HepG2 (cell line): ENCODE data around the gene FAM181A. TPM values are rescaled to one million over a fixed set of nuclear protein-coding genes. Genes with fewer than 3 reads are reported as not detected.

Experiments used
- KLF16 ChIP-seq, 2 experiments: sonication (generic) in 1 of 2; formaldehyde crosslinking in 1 of 2; IDR thresholded peaks; 2 replicates each; pipeline versions ENCODE4 v1.6.1 to v1.8.0; 2016 to 2023; ENCODE audit warnings: missing genetic modification reagents in 2 of 2, missing compliant biosample characterization in 1 of 2
- PAX8 ChIP-seq: sonication (generic); formaldehyde crosslinking; IDR thresholded peaks from 2 replicates; pipeline ENCODE4 v1.8.0; 2022; ENCODE audit warnings: mild to moderate bottlenecking, missing genetic modification reagents, borderline replicate concordance
- SAP130 ChIP-seq: IDR thresholded peaks from 2 replicates; pipeline ENCODE4 v1.6.1; 2016; ENCODE audit warnings: low read depth
- ZNF317 ChIP-seq: sonication (generic); formaldehyde crosslinking; IDR thresholded peaks from 2 replicates; pipeline ENCODE4 v1.5.0; 2020; ENCODE audit warnings: mild to moderate bottlenecking, missing genetic modification reagents
- ZNF367 ChIP-seq: sonication (generic); formaldehyde crosslinking; IDR thresholded peaks from 2 replicates; pipeline ENCODE4 v1.4.0; 2020; ENCODE audit warnings: missing genetic modification reagents, borderline replicate concordance
- ZNF563 ChIP-seq: sonication (generic); formaldehyde crosslinking; IDR thresholded peaks from 2 replicates; pipeline ENCODE4 v1.8.0; 2022; ENCODE audit warnings: mild to moderate bottlenecking, moderate library complexity, missing genetic modification reagents
- ZNF678 ChIP-seq: sonication (generic); formaldehyde crosslinking; IDR thresholded peaks from 2 replicates; pipeline ENCODE4 v1.4.0; 2020; ENCODE audit warnings: mild to moderate bottlenecking, missing genetic modification reagents
- ZNF839 ChIP-seq: sonication (generic); formaldehyde crosslinking; IDR thresholded peaks from 2 replicates; pipeline ENCODE4 v1.4.0; 2020; ENCODE audit warnings: missing genetic modification reagents, mild to moderate bottlenecking, borderline replicate concordance
- polyA plus RNA-seq, 8 experiments: library from polyadenylated mRNA; depleted of rRNA in 3 of 8; stranded (reverse) in 7 of 8; unstranded in 1 of 8; fragments of >200 nt; fragmentation: Illumina TruSeq in 4 of 8; extraction: Trizol in 4 of 8; gene quantifications; 2 replicates each; pipeline versions ENCODE4 v1.2.1 to v1.2.3, GENCODE V29; 2011 to 2016; ENCODE audit warnings: low read depth in 4 of 8, missing spikeins in 1 of 8, mixed read lengths in 1 of 8; ENCODE audit not compliant: insufficient read depth in 1 of 8
- total RNA-seq, 5 experiments: library from RNA; depleted of rRNA; stranded (reverse); fragments of >200 nt; fragmentation: Illumina TruSeq; extraction: Trizol; gene quantifications; 2 replicates each; pipeline ENCODE4 v1.2.3, GENCODE V29; 2016; ENCODE audit warnings: low read depth in 1 of 5
- TF ChIP-seq, protein P1 (sequence below): sonication (generic); formaldehyde crosslinking; IDR thresholded peaks from 2 replicates; pipeline ENCODE4 v1.9.0; 2022; ENCODE audit warnings: low read depth, missing genetic modification reagents
- TF ChIP-seq, protein P2 (sequence below): IDR thresholded peaks from 2 replicates; pipeline ENCODE4 v1.6.1; 2016; ENCODE audit warnings: missing compliant biosample characterization, missing genetic modification reagents, borderline replicate concordance
- TF ChIP-seq, protein P3 (sequence below): sonication (generic); formaldehyde crosslinking; IDR thresholded peaks from 2 replicates; pipeline ENCODE4 v1.4.0; 2020; ENCODE audit warnings: missing genetic modification reagents
- TF ChIP-seq, protein P4 (sequence below): sonication (generic); formaldehyde crosslinking; IDR thresholded peaks from 2 replicates; pipeline ENCODE4 v1.5.1; 2020; ENCODE audit warnings: mild to moderate bottlenecking, missing genetic modification reagents, borderline replicate concordance
- TF ChIP-seq, protein P5 (sequence below): sonication (generic); formaldehyde crosslinking; IDR thresholded peaks from 2 replicates; pipeline ENCODE4 v1.4.0; 2020; ENCODE audit warnings: missing genetic modification reagents

The FAM181A gene
- total and polyA plus RNA-seq, 2 of the 13 experiments (the other 11 are each of a cell fraction or from before 2014, with no cell fraction given): 1.1 to 1.5 TPM

DNA sequence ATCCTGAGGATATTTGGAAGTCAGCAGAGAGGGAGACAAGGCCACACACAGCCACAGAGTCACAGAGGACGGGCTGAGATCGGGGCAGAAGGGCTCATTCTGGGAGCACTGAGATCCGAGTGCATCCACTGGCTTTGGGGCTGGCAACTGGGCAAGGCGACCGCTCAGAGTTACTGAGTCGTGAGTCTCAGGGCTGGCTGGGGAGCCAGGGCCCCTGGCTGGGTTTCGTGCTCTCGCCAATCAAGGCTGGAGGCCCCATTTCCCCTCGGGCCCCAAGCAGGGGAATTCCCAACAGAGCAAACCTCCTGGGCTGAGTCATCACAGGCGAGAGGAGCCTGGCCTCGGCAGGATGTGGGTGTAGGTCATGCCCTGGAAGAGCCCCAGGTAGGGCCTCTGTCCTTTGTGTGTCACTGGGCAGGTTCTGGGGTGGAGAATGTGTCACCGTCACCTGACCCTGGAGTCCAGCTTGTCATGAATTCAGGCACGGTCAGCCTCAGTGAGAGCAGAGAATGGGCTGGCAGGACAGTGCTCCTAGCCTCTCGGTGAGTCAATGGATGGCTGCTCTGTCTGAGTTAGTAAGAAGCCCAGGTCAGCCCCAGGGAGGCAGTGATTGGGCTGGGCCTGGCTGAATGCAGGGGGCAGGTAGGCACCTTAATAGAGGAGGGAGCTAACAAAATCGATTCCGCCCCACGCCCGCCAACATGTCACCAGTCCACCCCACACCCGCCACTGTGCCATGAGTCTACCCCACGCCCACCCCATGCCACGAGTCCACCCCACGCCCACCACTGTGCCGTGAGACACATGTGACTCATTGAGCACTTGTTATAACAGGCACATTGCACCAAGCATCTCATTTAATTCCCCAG lies 32.3 kb downstream of the FAM181A start (continued):
- TF ChIP-seq, protein P1, sequence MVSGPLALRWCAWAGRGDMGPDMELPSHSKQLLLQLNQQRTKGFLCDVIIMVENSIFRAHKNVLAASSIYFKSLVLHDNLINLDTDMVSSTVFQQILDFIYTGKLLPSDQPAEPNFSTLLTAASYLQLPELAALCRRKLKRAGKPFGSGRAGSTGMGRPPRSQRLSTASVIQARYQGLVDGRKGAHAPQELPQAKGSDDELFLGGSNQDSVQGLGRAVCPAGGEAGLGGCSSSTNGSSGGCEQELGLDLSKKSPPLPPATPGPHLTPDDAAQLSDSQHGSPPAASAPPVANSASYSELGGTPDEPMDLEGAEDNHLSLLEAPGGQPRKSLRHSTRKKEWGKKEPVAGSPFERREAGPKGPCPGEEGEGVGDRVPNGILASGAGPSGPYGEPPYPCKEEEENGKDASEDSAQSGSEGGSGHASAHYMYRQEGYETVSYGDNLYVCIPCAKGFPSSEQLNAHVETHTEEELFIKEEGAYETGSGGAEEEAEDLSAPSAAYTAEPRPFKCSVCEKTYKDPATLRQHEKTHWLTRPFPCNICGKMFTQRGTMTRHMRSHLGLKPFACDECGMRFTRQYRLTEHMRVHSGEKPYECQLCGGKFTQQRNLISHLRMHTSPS (CRISPR knock-in tag): peak; percentile 79
- no peak for TF ChIP-seq ZNF839 (CRISPR knock-in tag)
- peak; percentile 82; the same call in 1 of the 2 replicates for TF ChIP-seq ZNF317 (CRISPR knock-in tag)
- TF ChIP-seq, protein P2, sequence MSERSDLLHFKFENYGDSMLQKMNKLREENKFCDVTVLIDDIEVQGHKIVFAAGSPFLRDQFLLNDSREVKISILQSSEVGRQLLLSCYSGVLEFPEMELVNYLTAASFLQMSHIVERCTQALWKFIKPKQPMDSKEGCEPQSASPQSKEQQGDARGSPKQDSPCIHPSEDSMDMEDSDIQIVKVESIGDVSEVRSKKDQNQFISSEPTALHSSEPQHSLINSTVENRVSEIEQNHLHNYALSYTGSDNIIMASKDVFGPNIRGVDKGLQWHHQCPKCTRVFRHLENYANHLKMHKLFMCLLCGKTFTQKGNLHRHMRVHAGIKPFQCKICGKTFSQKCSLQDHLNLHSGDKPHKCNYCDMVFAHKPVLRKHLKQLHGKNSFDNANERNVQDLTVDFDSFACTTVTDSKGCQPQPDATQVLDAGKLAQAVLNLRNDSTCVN (CRISPR knock-in tag): peak; percentile 69
- TF ChIP-seq ZNF563 (CRISPR knock-in tag): peak; percentile 97
- TF ChIP-seq, protein P3, sequence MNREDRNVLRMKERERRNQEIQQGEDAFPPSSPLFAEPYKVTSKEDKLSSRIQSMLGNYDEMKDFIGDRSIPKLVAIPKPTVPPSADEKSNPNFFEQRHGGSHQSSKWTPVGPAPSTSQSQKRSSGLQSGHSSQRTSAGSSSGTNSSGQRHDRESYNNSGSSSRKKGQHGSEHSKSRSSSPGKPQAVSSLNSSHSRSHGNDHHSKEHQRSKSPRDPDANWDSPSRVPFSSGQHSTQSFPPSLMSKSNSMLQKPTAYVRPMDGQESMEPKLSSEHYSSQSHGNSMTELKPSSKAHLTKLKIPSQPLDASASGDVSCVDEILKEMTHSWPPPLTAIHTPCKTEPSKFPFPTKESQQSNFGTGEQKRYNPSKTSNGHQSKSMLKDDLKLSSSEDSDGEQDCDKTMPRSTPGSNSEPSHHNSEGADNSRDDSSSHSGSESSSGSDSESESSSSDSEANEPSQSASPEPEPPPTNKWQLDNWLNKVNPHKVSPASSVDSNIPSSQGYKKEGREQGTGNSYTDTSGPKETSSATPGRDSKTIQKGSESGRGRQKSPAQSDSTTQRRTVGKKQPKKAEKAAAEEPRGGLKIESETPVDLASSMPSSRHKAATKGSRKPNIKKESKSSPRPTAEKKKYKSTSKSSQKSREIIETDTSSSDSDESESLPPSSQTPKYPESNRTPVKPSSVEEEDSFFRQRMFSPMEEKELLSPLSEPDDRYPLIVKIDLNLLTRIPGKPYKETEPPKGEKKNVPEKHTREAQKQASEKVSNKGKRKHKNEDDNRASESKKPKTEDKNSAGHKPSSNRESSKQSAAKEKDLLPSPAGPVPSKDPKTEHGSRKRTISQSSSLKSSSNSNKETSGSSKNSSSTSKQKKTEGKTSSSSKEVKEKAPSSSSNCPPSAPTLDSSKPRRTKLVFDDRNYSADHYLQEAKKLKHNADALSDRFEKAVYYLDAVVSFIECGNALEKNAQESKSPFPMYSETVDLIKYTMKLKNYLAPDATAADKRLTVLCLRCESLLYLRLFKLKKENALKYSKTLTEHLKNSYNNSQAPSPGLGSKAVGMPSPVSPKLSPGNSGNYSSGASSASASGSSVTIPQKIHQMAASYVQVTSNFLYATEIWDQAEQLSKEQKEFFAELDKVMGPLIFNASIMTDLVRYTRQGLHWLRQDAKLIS: 0 out of 2 replicates have a peak, but pooled peaks have one; percentile 44
- TF ChIP-seq ZNF367 (CRISPR knock-in tag): peak; percentile 49; the same call in 1 of the 2 replicates
- TF ChIP-seq ZNF678 (CRISPR knock-in tag): no peak
- TF ChIP-seq SAP130 (CRISPR knock-in tag): peak; percentile 94
- TF ChIP-seq, protein P4, sequence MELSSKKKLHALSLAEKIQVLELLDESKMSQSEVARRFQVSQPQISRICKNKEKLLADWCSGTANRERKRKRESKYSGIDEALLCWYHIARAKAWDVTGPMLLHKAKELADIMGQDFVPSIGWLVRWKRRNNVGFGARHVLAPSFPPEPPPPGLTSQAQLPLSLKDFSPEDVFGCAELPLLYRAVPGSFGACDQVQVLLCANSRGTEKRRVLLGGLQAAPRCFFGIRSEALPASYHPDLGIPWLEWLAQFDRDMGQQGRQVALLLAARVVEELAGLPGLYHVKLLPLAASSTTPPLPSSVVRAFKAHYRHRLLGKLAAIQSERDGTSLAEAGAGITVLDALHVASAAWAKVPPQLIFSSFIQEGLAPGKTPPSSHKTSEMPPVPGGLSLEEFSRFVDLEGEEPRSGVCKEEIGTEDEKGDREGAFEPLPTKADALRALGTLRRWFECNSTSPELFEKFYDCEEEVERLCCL (CRISPR knock-in tag): peak; percentile 58; the same call in 1 of the 2 replicates
- TF ChIP-seq, protein P5, sequence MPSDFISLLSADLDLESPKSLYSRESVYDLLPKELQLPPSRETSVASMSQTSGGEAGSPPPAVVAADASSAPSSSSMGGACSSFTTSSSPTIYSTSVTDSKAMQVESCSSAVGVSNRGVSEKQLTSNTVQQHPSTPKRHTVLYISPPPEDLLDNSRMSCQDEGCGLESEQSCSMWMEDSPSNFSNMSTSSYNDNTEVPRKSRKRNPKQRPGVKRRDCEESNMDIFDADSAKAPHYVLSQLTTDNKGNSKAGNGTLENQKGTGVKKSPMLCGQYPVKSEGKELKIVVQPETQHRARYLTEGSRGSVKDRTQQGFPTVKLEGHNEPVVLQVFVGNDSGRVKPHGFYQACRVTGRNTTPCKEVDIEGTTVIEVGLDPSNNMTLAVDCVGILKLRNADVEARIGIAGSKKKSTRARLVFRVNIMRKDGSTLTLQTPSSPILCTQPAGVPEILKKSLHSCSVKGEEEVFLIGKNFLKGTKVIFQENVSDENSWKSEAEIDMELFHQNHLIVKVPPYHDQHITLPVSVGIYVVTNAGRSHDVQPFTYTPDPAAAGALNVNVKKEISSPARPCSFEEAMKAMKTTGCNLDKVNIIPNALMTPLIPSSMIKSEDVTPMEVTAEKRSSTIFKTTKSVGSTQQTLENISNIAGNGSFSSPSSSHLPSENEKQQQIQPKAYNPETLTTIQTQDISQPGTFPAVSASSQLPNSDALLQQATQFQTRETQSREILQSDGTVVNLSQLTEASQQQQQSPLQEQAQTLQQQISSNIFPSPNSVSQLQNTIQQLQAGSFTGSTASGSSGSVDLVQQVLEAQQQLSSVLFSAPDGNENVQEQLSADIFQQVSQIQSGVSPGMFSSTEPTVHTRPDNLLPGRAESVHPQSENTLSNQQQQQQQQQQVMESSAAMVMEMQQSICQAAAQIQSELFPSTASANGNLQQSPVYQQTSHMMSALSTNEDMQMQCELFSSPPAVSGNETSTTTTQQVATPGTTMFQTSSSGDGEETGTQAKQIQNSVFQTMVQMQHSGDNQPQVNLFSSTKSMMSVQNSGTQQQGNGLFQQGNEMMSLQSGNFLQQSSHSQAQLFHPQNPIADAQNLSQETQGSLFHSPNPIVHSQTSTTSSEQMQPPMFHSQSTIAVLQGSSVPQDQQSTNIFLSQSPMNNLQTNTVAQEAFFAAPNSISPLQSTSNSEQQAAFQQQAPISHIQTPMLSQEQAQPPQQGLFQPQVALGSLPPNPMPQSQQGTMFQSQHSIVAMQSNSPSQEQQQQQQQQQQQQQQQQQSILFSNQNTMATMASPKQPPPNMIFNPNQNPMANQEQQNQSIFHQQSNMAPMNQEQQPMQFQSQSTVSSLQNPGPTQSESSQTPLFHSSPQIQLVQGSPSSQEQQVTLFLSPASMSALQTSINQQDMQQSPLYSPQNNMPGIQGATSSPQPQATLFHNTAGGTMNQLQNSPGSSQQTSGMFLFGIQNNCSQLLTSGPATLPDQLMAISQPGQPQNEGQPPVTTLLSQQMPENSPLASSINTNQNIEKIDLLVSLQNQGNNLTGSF (CRISPR knock-in tag): 0 out of 2 replicates have a peak, but pooled peaks have one; percentile 59
- TF ChIP-seq PAX8: no peak
- peak in 1 of 2 experiments; percentile 86; a peak in 2 of 4 replicates for TF ChIP-seq KLF16 (CRISPR knock-in tag; IDR thresholded peaks at IDR 0.05)
